Lower leg skin (tissue), 4 donors: ENCODE results near the gene NHLRC2. TPM values are rescaled to one million over a fixed set of nuclear protein-coding genes. Genes with fewer than 3 reads are reported as not detected.

Source experiments
- DNase-seq, 2 donors: peaks; one replicate each; pipeline ENCODE4 v3.0.0-alpha.2; 2019; ENCODE audit warnings: low spot score in 2 of 2
- H3K4me3 ChIP-seq: fragments of 200-600 bp; sonication (generic); 2 replicates; pipeline ENCODE4 v1.5.1; 2017; ENCODE audit warnings: mild to moderate bottlenecking, low read depth; ENCODE audit not compliant: poor library complexity, severe bottlenecking
- CTCF ChIP-seq, 3 donors: fragments of 450-650 bp; IDR thresholded peaks; one replicate each; pipeline ENCODE4 v1.5.1; 2016; ENCODE audit warnings: antibody characterized with exemption in 3 of 3, mild to moderate bottlenecking in 3 of 3, moderate library complexity in 2 of 3
- POLR2A ChIP-seq, 2 donors: fragments of 450-650 bp; IDR thresholded peaks; one replicate each; pipeline ENCODE4 v1.6.1; 2016 to 2017; ENCODE audit warnings: antibody characterized with exemption in 2 of 2, mild to moderate bottlenecking in 1 of 2, moderate library complexity in 1 of 2
- WGBS, 2 donors: methylation state at CpG; one replicate each; pipeline ENCODE4 v1.1.5; 2018; 5-methylcytosine and 5-hydroxymethylcytosine counted together
- intact Hi-C: fragments of 100-400 bp; cut with DNase I; formaldehyde crosslinking; loops from one replicate; pipeline ENCODE4 v1.15.0; 2023; ENCODE audit warnings: low total_unique reads
- total RNA-seq, 4 donors: library from RNA; depleted of rRNA; stranded (reverse); fragments of >200 nt; gene quantifications; one replicate each; pipeline ENCODE4 v1.1.0, GENCODE V29; 2016

NHLRC2 gene
- total RNA-seq, 4 donors from 2014 or later, result 18.9 to 71.2 (median 48.0) TPM

- no peak for TF ChIP-seq POLR2A (IDR thresholded peaks at IDR 0.05)
- H3K4me3 ChIP-seq, result no peak overlapping the region
- intact Hi-C loops, result no loop called here
- no peak for DNase-seq
These were observed 74.4 kb downstream of the NHLRC2 start for GRCh38 chr10:113928830-113929229.

GRCh38 chr10:113929522-113929921 lies 75.1 kb downstream of the NHLRC2 start:
- no peak for DNase-seq
- H3K4me3 ChIP-seq, result no peak overlapping the region
- 69 to 72% methylated on average over 6 of the region's 6 CpGs for WGBS, 2 donors
- TF ChIP-seq CTCF (IDR thresholded peaks at IDR 0.05) (no peak), POLR2A (IDR thresholded peaks at IDR 0.05) (no peak)
- intact Hi-C loops, result no loop called here

GRCh38 chr10:113930482-113931057 lies 76.1 kb downstream of the NHLRC2 start:
- TF ChIP-seq POLR2A (IDR thresholded peaks at IDR 0.05), result no peak
- no peak for TF ChIP-seq CTCF (IDR thresholded peaks at IDR 0.05)
- no peak overlapping the region for H3K4me3 ChIP-seq
- intact Hi-C loops, result no loop called here
- DNase-seq, result no peak
- whole genome bisulfite sequencing, 2 donors, result 63 to 78% methylated on average over 3 of the region's 3 CpGs

GRCh38 chr10:113932854-113933253 lies 78.4 kb downstream of the NHLRC2 start:
- WGBS, 2 donors, result 93% methylated on average over 1 of the region's 1 CpG
- intact Hi-C loops, result no loop called here
- DNase-seq, result no peak
- no peak overlapping the region for H3K4me3 ChIP-seq
- no peak for TF ChIP-seq POLR2A (IDR thresholded peaks at IDR 0.05)

GRCh38 chr10:113933894-113934532 lies 79.6 kb downstream of the NHLRC2 start:
- intact Hi-C loops, result no loop called here
- DNase-seq, result no peak
- WGBS, 2 donors, result 82 to 86% methylated on average over 8 of the region's 8 CpGs
- H3K4me3 ChIP-seq, result no peak overlapping the region
- TF ChIP-seq POLR2A (IDR thresholded peaks at IDR 0.05) (no peak), CTCF (IDR thresholded peaks at IDR 0.05) (no peak)

GRCh38 chr10:113937258-113937657 lies 82.8 kb downstream of the NHLRC2 start:
- H3K4me3 ChIP-seq, result no peak overlapping the region
- intact Hi-C loops, result no loop called here
- TF ChIP-seq CTCF (IDR thresholded peaks at IDR 0.05) (no peak), POLR2A (IDR thresholded peaks at IDR 0.05) (no peak)
- DNase-seq, result no peak

- no peak for DNase-seq
- no peak for TF ChIP-seq CTCF (IDR thresholded peaks at IDR 0.05)
- no peak for TF ChIP-seq POLR2A (IDR thresholded peaks at IDR 0.05)
- 77 to 78% methylated on average over 7 of the region's 7 CpGs for WGBS, 2 donors
- intact Hi-C loops, result no loop called here
- H3K4me3 ChIP-seq, result no peak overlapping the region
These were observed 83.3 kb downstream of the NHLRC2 start for GRCh38 chr10:113937756-113938155.
